Activated naive CD8-positive, alpha-beta T cell treated with anti-CD3 and anti-CD28 coated beads, Interleukin-2, amount 50 U/mL, for 24 hours (primary cell): Measurements from ENCODE around the gene ZNF618.
"Not testable (repeated sequence)": the region's sequence is repeated elsewhere in the genome, so short reads cannot be mapped to it uniquely, and the experiment has no call there.

Source experiments
- ATAC-seq: fragments of 150-1000 bp; cut with Tn5 transposase; one replicate; pipeline ENCODE4 v1.10.0; 2021
- DNase-seq: peaks from one replicate; pipeline ENCODE4 v3.0.0; 2021
- H3K27ac Mint-ChIP-seq: one replicate; pipeline ENCODE4 v1.8.0; 2021; ENCODE audit warnings: mild to moderate bottlenecking, mixed read lengths
- H3K27me3 Mint-ChIP-seq: one replicate; pipeline ENCODE4 v1.8.0; 2021; ENCODE audit warnings: mixed read lengths
- H3K36me3 Mint-ChIP-seq: one replicate; pipeline ENCODE4 v1.8.0; 2021; ENCODE audit warnings: low read depth, mixed read lengths
- H3K4me1 Mint-ChIP-seq: one replicate; pipeline ENCODE4 v1.8.0; 2021; ENCODE audit warnings: mixed read lengths
- H3K4me3 Mint-ChIP-seq: one replicate; pipeline ENCODE4 v1.8.0; 2021; ENCODE audit warnings: mild to moderate bottlenecking, moderate library complexity, mixed read lengths
- H3K9me3 Mint-ChIP-seq: one replicate; pipeline ENCODE4 v1.8.0; 2021; ENCODE audit warnings: mixed read lengths

ZNF618 gene

DNA sequence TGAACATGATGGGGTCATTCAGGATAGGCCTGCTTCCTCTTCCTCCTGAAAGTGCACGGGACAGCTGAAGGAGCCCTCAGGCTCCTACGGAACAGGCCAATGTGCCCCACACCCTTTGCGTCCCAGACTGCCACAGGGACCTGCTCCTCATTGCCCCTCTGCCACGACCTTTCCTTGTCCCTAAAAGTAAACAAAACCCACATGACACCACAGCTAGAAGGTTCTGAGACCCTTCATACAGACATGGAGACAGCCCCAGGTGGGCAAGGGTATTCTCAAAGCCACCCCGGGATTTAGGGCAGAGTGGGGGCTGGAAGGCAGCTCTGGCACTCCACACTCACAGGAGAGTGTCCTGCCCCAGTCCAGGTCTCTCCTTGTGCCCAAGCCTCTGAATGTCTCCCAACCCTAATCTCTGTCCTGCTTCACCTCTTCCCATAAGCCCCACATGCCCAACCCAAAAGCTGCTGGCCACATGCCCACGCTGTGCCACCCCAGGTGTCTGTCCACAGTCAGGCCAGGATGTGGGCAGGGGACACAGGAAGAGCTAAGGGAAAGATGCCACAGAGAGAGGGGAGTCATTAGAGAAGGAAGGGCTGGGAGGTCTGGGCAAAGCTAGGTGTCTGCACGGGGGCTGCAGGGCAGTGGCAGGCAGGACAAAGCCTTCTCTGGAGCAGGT is 201.2 kb downstream of the ZNF618 start:
- no peak overlapping the region for H3K4me3 Mint-ChIP-seq
- H3K27ac Mint-ChIP-seq = no peak overlapping the region
- no peaks in the 10 kb centered on the region for H3K9me3 Mint-ChIP-seq
- H3K27me3 Mint-ChIP-seq = peaks cover 12% of the 10 kb centered on the region
- H3K4me1 Mint-ChIP-seq = no peaks in the 10 kb centered on the region
- no peak for DNase-seq
- H3K36me3 Mint-ChIP-seq = no peaks in the 10 kb centered on the region
- no peak for ATAC-seq

- Mint-ChIP-seq H3K4me1 (no peaks in the 10 kb centered on the region), H3K9me3 (no peaks in the 10 kb centered on the region)
Observed at GRCh38 chr9:114078021-114078780, 202.1 kb downstream of the ZNF618 start, which contains the start of gene AMBP. TSS of gene AMBP (minus strand) at chr9:114078300. CDS start at chr9:114078209, 91 bp downstream.

DNA sequence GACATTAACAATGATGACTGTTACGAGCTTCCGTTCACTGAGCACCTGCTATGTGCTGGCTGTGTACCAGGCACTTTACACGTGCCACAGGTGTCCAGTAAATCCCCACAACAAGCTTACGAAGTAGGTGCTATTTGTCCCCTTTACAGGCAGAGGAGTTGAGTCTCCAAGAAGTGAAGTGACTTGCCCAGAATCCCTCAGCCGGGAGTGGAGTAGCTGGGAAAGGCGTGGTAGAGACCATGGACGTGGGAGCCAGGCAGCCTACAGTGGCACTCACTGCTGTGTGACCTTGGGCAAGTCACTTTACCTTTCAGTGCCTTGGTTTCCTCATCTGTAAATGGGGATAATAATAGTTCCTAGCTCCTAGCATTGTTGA is 202.7 kb downstream of the ZNF618 start:
- Mint-ChIP-seq H3K27me3 (peaks cover 12% of the 10 kb centered on the region), H3K9me3 (no peaks in the 10 kb centered on the region), H3K4me3 (no peak overlapping the region), H3K36me3 (no peaks in the 10 kb centered on the region), H3K4me1 (no peaks in the 10 kb centered on the region), H3K27ac (peak overlapping the region; percentile 21)
- no peak for DNase-seq
- ATAC-seq = no peak

More at GRCh38 chr9:114078021-114078780, 202.1 kb downstream of the ZNF618 start, which contains the start of gene AMBP:
- Mint-ChIP-seq H3K27me3 (peaks cover 12% of the 10 kb centered on the region), H3K36me3 (no peaks in the 10 kb centered on the region), H3K4me3 (no peak within 1 kb of the TSS), H3K27ac (peak within 1 kb of the TSS; percentile 21)
- DNase-seq = no peak
- no peak for ATAC-seq

DNA sequence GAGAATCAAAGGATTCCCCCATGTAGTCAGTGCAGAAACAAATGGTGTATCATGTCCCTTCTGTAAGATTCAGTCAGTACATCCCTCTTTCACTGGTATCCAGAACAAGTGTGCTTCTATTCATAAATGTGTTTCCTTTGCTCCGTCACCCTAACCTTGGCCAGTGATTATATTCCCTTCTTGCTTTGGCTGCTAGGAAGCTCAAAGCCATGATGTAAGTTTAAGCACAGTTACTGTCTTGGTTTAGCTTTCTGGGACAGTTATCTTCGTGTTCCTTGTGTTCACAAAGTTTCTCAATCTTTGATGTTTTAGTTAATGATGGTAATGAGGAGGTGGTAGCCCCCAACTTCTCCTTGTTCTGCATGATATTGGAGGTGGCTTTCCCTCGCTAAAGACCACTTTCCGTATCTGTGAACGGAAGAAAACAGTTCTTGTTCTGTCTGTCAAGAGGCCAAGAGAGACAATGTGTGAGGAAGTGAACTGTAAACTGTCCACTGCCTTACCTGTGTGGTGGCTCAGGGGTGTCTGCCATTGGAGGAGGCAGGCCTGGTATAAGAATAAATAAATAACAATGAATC is 204.2 kb downstream of the ZNF618 start:
- H3K9me3 Mint-ChIP-seq = no peaks in the 10 kb centered on the region
- H3K27me3 Mint-ChIP-seq = peaks cover 9% of the 10 kb centered on the region
- H3K4me1 Mint-ChIP-seq = no peaks in the 10 kb centered on the region
- no peaks in the 10 kb centered on the region for H3K36me3 Mint-ChIP-seq
- no peak overlapping the region for H3K4me3 Mint-ChIP-seq
- ATAC-seq (no peak), DNase-seq (no peak)
- no peak overlapping the region for H3K27ac Mint-ChIP-seq

DNA sequence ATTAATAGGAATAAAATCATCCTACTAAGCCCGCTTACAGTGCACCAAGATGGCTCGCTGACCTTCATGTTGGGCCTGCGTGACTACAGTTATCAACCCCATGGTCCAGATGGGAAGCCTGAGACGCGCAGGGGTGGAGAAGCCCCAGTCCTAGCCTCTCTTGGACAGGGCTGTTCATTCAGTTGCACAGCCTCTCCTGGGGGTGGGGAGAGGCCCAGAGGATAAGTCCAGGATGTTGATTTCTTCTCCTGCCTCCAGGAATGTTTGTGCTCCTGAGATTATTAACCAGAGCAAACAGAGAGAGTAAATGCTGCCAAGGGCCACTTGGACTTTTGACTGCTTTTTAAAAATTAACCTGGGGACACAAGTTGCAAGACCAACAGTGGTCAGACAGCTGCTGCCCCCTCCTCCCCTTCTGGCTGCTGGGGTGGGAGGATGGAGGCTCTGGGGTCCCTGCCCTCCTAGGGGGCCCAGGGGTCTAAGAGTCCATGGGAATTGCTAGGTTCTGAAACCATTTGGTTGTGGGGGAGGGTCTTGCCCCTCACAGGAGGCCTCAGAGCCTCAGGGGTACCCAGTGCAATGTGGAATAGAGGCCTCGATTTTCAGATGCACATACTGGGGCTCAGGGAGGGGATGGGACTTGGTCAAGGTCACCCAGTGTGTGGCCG is 204.8 kb downstream of the ZNF618 start:
- DNase-seq (no peak), ATAC-seq (no peak)
- Mint-ChIP-seq H3K4me3 (no peak overlapping the region), H3K27ac (no peak overlapping the region), H3K27me3 (peaks cover 3% of the 10 kb centered on the region), H3K4me1 (no peaks in the 10 kb centered on the region), H3K9me3 (no peaks in the 10 kb centered on the region), H3K36me3 (no peaks in the 10 kb centered on the region)

GRCh38 chr9:114081441-114082016 is 205.4 kb downstream of the ZNF618 start:
- H3K27me3 Mint-ChIP-seq = peaks cover under 1% of the 10 kb centered on the region

DNA sequence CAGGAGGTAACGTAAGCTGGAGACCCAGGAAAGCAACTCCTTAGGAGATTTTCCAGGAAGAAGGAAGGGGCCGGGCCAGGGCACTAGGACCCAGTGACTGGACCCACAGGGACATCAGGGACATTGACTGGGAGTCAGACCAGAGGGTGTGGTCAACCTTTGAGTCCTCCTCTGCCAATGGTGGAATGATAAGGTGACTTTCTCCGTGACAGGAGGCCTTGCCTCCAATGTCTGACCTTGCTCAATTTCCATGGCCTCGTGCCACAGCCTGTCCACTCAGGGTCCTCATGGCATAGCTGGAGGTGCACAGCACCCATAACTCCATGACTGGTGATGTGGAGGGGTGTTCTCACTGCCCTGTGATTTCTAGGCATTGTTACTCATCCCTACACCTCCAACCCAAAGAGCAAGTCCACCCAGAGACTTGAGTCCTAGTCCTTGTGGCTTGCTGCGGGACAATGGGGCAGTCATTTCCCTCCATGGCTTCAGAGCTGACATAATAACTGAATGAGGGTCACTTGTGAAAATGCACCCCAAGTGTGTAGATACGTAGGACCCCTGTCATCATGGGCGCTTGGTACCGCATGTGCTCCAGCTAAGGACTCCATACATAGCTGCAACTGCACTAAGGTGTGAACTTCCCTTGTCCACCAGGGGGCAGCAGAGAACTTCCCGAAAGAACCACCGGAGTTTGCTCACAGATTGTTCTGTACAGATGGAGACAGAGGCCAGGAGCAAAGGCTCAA is 206.1 kb downstream of the ZNF618 start:
- Mint-ChIP-seq H3K4me1 (no peaks in the 10 kb centered on the region), H3K9me3 (no peaks in the 10 kb centered on the region), H3K27me3 (no peaks in the 10 kb centered on the region), H3K27ac (no peak overlapping the region), H3K4me3 (no peak overlapping the region), H3K36me3 (no peaks in the 10 kb centered on the region)
- DNase-seq (peak; percentile 85), ATAC-seq (peak; percentile 74)

More at GRCh38 chr9:114081441-114082016, 205.4 kb downstream of the ZNF618 start:
- H3K27ac Mint-ChIP-seq = no peak overlapping the region
- no peak overlapping the region for H3K4me3 Mint-ChIP-seq
- no peaks in the 10 kb centered on the region for H3K36me3 Mint-ChIP-seq
- no peaks in the 10 kb centered on the region for H3K4me1 Mint-ChIP-seq
- H3K9me3 Mint-ChIP-seq = no peaks in the 10 kb centered on the region
- ATAC-seq (no peak), DNase-seq (no peak)

DNA sequence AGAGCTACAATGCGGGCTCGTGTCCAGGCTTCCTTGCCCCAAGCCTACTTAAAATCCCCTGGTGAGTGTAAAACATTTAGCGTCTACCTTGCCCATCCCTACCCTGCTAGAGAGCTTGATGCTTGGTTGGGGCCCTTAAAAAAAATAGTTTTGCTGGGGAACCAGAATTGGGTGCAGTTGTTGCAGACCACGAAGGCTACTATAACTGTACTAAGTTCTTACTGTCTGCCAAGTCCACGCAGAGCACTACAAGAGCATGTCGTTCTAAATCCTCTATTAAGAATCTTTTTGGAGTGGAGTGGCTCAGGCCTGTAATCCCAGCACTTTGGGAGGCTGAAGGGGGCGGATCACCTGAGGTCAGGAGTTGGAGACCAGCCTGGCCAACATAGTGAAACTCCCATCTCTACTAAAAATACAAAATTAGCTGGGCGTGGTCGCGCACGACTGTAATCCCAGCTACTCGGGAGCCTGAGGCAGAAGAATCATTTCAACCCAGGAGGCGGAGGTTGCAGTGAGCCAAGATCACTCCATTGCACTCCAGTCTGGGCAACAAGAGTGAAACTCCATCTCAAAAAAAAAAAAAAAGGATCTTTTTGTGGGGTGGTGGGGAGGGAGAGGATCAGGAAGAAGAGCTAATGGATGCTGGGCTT is 206.8 kb downstream of the ZNF618 start:
- H3K27me3 Mint-ChIP-seq, H3K9me3 Mint-ChIP-seq, H3K27ac Mint-ChIP-seq, H3K36me3 Mint-ChIP-seq, H3K4me3 Mint-ChIP-seq, H3K4me1 Mint-ChIP-seq, ATAC-seq, DNase-seq: not testable (repeated sequence)

GRCh38 chr9:114083666-114084065 is 207.6 kb downstream of the ZNF618 start:
- ATAC-seq (no peak), DNase-seq (no peak)
- Mint-ChIP-seq H3K4me1 (no peaks in the 10 kb centered on the region), H3K36me3 (no peaks in the 10 kb centered on the region), H3K27me3 (peaks cover 2% of the 10 kb centered on the region), H3K4me3 (no peak overlapping the region), H3K27ac (no peak overlapping the region), H3K9me3 (no peaks in the 10 kb centered on the region)

GRCh38 chr9:114084282-114085073 is 208.4 kb downstream of the ZNF618 start:
- Mint-ChIP-seq H3K9me3 (no peaks in the 10 kb centered on the region), H3K36me3 (no peaks in the 10 kb centered on the region), H3K27ac (no peak overlapping the region), H3K27me3 (peaks cover 2% of the 10 kb centered on the region), H3K4me3 (no peak overlapping the region), H3K4me1 (no peaks in the 10 kb centered on the region)
- DNase-seq (no peak), ATAC-seq (no peak)

DNA sequence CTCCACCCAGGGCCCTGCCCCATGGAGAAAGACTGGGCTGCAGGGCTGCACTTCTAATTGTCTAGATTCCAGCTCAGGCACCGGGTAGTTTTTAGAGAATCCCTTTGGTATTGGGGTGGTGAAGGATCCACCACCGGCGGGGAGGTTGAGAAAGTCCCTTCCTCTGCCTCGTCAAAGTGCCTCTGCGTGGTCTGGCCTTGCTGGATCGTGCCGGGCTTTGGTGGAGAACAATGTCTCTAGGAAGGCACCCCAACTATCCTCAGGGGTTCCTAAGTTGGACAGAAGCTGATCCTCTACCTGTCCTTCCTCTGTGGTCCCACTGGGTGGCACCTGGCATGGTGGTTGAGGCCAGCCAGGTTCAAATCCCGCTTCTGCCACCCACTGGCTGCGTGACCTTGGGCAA is 209.3 kb downstream of the ZNF618 start:
- peaks cover 2% of the 10 kb centered on the region for H3K27me3 Mint-ChIP-seq
- H3K4me1 Mint-ChIP-seq = no peaks in the 10 kb centered on the region
- no peak overlapping the region for H3K4me3 Mint-ChIP-seq
- H3K27ac Mint-ChIP-seq = no peak overlapping the region
- H3K9me3 Mint-ChIP-seq = no peaks in the 10 kb centered on the region
- ATAC-seq (no peak), DNase-seq (no peak)
- no peaks in the 10 kb centered on the region for H3K36me3 Mint-ChIP-seq

DNA sequence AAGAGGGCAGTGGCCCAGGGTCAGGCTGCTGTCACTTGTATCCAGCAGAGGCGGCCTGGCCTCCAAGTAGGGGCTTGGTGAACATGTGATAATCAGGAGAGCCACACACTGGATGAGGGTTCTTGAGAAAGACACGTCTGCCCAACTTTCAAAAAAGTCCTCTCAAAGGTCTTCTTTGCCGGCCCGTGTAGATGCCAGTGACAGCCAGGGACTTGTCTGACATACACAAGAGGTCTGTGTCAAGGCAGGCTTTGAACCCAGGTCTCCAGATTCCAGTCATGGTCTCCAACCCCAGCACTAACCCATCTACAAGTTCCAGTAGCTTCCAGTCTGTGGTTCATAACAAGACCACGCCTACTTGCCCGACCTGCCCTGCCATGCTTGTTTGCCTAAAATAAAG is 209.9 kb downstream of the ZNF618 start:
- Mint-ChIP-seq H3K9me3 (no peaks in the 10 kb centered on the region), H3K36me3 (no peaks in the 10 kb centered on the region), H3K27ac (no peak overlapping the region), H3K27me3 (peaks cover 2% of the 10 kb centered on the region), H3K4me1 (no peaks in the 10 kb centered on the region), H3K4me3 (no peak overlapping the region)
- ATAC-seq (no peak), DNase-seq (no peak)

DNA sequence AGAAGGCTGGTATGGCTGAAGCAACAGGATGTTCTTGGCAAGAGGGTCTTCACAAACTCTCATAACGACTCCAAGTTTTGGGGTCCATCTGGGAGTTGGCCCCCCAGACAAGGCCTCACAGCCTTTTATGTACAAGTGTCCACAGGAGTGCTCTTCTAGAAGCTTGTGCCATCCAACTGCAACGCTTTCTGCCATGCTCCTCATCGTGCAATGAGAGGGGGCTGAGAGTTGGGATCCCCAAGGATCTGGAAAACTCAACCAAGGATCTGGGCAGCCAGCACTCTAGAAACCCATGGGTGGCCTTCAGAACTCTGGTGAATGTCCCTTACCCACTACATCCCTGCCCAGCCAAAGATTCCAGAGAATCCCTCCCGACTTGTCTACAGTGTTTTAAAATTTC is 210.5 kb downstream of the ZNF618 start:
- H3K27me3 Mint-ChIP-seq = peaks cover 2% of the 10 kb centered on the region
- ATAC-seq = no peak
- no peaks in the 10 kb centered on the region for H3K4me1 Mint-ChIP-seq
- no peaks in the 10 kb centered on the region for H3K36me3 Mint-ChIP-seq
- H3K9me3 Mint-ChIP-seq = no peaks in the 10 kb centered on the region
- DNase-seq = no peak
- H3K4me3 Mint-ChIP-seq = no peak overlapping the region
- no peak overlapping the region for H3K27ac Mint-ChIP-seq
